Measurements from ENCODE around the gene SPRING1.
"Not testable (repeated sequence)": the region's sequence is repeated elsewhere in the genome, so short reads cannot be mapped to it uniquely, and the experiment has no call there.

Gene SPRING1

DNA sequence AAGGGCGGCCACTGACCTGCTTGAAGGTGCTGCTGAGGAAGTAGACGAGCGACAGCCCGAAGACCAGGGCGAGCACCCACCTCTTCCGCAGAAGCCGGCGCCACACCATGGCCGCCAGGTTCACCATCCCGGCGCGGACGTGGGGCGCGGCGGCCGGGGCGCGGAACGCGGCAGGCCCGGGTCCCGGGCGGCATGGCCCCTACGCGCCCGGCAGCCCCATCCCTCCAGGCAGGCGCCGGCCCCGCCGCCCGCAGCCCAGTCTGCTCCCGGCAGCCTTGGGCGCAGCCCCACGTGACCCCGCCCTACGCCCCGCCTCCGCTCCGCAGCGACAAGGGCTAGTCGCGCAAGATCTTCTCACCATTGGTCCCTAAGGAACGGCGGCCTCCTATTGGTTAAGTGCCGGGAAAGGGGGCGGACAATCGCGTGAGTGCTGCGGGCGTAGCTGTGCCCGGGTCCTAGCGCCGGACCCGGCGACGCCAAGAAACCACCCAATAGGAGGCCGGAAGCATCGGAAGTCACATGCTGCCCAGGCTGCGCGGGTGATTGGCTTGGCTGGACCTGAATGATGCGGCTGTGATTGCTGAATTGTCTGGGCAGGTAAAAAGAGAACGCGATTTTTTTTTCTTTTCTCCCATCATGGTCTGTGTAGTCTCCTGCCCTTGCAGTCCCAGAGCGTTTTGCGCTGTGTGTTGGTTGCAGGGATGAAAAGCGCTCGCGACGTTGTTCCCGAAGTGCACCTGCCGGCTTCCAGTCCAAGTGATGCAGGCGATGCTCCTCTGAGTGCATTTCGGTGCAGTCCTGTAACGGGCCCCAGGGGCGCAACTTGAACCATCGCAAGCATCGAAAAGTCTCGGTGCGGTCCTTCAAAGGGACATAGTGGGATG lies at the start of gene SPRING1, which contains the start of gene RNFT2:
SPRING1 (minus strand) TSS at position 296 of the 884 bp plus-strand sequence; CDS start at position 127, 169 bp downstream.
RNFT2 (plus strand) TSS at position 542 of the 884 bp plus-strand sequence. CDS start 2,183 bp downstream, outside the sequence.
- peak; percentile 90 for FAIRE-seq
- DNase-seq (ENCODE audit: insufficient read length, low spot score), result peak; percentile 99

DNA sequence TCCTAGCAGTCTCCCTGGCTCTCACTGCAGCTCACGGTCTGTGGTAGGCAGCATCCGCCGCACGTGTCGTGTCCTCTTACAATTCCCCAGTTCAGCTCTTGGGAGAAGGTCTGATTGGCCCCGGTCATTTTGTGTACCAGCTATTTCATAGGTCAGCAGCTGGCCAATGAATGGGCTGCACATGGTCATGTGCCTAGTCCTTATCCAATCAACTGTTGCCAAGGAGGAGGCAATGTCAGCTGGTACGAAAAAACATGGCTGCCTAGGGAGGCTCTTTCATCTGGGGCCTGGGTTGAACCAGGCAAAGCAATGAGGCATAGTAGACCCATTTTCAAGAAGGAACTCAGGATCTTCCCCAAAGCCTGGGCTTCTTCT lies 46.4 kb upstream of the SPRING1 start:
- peak; percentile 20 for DNase-seq (ENCODE audit: insufficient read length, low spot score)
- FAIRE-seq, result no peak

- no peak for FAIRE-seq
These were observed 45.8 kb upstream of the SPRING1 start for GRCh38 chr12:116783525-116784237.

DNA sequence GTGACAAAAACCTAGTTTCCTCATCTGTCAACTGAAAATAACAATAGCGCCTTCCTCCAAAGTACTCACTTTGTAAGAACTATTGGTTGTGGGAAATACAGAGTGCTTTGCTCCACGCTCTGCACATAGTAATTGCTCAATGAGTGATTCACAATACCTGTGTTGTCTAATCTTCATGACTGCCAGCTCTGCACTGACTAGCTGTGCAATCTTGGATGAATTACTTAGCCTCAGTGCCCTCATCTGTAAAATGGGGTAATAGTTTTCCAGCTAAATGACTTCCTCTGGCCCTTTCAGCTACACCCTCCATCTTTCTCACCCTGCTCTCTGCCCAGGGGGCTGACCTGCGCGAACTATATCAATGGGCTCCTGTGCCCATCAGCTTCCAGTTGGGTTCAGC lies 43.1 kb upstream of the SPRING1 start:
- DNase-seq (ENCODE audit: insufficient read length, low spot score) (no peak), FAIRE-seq (no peak)

More at GRCh38 chr12:116783525-116784237, 45.8 kb upstream of the SPRING1 start:
- DNase-seq (ENCODE audit: insufficient read length, low spot score), result no peak

DNA sequence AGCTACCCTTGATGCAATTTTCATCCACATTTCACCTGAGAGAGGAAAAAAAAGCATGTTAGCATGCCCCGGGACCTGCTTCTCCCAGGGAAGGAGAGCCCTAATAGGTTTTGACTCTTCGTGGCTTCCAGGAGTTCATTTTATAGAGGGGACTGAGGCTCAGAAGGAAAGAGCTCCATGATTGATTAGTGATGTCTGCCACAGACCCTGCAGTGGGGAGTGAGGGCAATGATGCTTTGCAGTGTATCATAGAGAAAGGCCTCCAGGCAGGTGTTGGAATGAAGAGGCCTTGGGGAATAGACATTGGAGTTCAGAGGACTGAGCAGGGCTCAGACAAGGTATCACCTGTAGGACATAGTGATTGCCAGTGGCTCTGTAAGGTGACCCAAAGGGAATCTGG lies 41.7 kb upstream of the SPRING1 start:
- no peak for DNase-seq (ENCODE audit: insufficient read length, low spot score)
- FAIRE-seq, result no peak

GRCh38 chr12:116777245-116777644 lies 39.4 kb upstream of the SPRING1 start:
- DNase-seq (ENCODE audit: insufficient read length, low spot score) (no peak), FAIRE-seq (no peak)

GRCh38 chr12:116774020-116774419 lies 36.2 kb upstream of the SPRING1 start:
- FAIRE-seq (no peak), DNase-seq (ENCODE audit: insufficient read length, low spot score) (no peak)

DNA sequence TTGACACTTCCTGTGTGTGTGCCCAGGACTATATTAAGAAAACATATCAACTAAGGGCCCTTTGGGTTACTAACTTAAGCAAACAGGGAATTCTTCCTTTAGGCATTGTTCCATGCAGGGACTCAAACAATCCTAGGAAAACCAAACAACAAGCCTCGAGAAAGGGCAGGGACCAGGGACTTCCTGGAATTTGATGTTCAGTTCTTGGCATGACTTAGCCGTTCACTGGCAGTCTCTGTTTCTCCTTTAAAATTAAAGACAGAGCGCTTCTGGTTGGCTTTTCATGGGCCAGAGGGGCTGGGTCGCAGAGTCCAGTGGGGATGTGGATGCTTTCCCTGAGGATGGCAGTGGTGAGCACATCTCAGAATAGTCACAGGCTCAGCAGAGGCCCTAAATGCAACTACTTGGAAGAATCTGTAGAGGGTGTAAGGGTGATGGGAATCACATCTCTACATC lies 35.4 kb upstream of the SPRING1 start:
- FAIRE-seq (no peak), DNase-seq (ENCODE audit: insufficient read length, low spot score) (peak; percentile 28)

GRCh38 chr12:116771651-116772050 lies 33.8 kb upstream of the SPRING1 start:
- no peak for DNase-seq (ENCODE audit: insufficient read length, low spot score)
- FAIRE-seq, result no peak

DNA sequence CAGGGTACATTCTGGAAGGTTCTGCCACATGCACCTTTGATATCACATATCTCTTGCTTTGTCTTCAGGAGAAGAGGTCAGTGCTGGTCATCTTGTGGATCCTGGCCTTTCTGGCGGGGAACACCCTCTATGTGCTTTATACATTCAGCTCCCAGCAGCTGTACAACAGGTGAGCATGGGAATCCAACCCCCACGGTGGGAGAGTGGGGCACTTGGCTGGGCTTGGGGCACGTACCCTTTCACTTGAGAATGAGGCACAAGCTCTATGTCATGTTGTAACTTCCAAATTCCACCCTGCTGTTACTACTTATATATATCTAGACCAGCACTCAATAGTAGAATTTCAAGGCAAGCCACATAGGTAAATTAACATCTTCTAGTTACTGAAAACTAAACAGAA lies 28.9 kb upstream of the SPRING1 start:
- no peak for DNase-seq (ENCODE audit: insufficient read length, low spot score)
- FAIRE-seq, result no peak

DNA sequence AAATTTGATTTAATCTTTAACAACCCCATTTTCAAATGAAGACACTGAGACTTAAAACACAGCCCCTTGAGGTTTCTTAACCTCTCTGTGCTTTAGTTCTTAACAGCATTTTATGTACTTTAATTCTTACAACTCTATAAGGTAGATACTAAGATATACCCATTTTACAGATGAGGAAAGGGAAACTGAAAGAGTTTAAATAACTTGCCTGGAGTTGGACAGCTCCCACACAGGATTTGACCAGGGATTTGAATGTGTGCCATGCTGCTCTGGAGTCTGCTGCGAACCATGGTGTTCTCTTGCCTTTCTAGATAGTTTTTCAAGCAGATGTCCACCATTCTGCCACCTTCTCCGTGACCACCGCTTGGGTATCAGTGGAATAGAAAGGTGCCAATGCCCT lies 28.4 kb upstream of the SPRING1 start:
- no peak for DNase-seq (ENCODE audit: insufficient read length, low spot score)
- no peak for FAIRE-seq

GRCh38 chr12:116765271-116765670 lies 27.4 kb upstream of the SPRING1 start:
- DNase-seq (ENCODE audit: insufficient read length, low spot score), result no peak
- FAIRE-seq, result no peak

GRCh38 chr12:116761499-116761898 lies 23.6 kb upstream of the SPRING1 start:
- DNase-seq (ENCODE audit: insufficient read length, low spot score) (no peak), FAIRE-seq (no peak)

- DNase-seq (ENCODE audit: insufficient read length, low spot score) (no peak), FAIRE-seq (no peak)
These were observed 22.8 kb upstream of the SPRING1 start for GRCh38 chr12:116760622-116761020.

- no peak for FAIRE-seq
These were observed 22.1 kb upstream of the SPRING1 start for GRCh38 chr12:116759783-116760621.

GRCh38 chr12:116754783-116755182 lies 16.9 kb upstream of the SPRING1 start:
- not testable (repeated sequence) for FAIRE-seq; DNase-seq (ENCODE audit: insufficient read length, low spot score)

More at GRCh38 chr12:116759783-116760621, 22.1 kb upstream of the SPRING1 start:
- DNase-seq (ENCODE audit: insufficient read length, low spot score), result no peak

DNA sequence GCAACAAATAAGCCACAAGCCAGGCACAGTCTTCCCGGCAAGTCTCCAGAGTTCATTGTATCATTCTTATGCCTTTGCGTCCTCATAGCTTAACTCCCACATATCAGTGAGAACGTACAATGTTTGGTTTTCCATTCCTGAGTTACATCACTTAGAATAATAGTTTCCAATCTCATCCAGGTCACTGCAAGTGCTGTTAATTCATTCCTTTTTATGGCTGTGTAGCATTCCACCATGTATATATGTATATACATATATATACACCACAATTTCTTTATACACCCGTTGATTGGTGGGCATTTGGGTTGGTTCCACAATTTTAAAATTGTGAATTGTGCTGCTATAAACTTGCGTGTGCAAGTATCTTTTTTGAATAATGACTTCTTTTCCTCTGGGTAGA lies 16.2 kb upstream of the SPRING1 start:
- FAIRE-seq; DNase-seq (ENCODE audit: insufficient read length, low spot score): not testable (repeated sequence)

DNA sequence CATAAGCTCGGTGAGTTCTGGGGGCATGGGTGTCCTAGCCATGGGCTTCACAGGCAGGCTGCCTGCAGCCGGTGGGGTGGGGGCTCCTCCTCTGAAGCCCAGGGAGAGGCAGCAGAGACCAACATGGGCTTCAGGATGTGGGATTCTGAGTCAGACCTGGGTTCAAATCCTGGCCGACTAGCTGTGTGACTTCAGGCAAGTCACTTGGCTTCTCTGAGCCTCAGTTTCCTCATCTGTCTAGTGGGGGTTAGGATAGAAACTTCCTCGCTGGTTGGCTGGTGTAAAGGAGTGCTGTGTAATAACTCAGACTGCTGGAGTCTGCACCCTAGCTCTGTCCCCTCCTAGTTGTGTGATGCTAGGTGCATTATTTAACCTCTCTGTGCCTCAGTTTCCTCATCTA lies 12.4 kb upstream of the SPRING1 start:
- no peak for DNase-seq (ENCODE audit: insufficient read length, low spot score)
- no peak for FAIRE-seq

DNA sequence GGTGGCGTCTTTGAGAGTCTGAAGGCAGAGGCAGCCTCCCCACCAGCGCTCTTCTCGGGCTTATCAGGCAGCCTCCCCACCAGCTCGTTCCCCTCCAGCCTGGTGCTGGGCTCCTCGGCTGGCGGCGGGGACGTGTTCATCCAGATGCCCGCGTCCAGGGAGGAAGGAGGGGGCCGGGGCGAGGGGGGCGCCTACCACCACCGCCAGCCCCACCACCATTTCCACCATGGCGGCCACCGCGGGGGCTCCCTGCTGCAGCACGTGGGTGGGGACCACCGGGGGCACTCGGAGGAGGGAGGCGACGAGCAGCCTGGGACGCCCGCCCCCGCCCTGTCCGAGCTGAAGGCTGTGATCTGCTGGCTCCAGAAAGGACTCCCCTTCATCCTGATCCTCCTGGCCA lies 12.0 kb upstream of the SPRING1 start:
- no peak for FAIRE-seq
- DNase-seq (ENCODE audit: insufficient read length, low spot score), result no peak

- DNase-seq (ENCODE audit: insufficient read length, low spot score) (no peak), FAIRE-seq (no peak)
These were observed 7.7 kb upstream of the SPRING1 start for GRCh38 chr12:116745554-116745953.

DNA sequence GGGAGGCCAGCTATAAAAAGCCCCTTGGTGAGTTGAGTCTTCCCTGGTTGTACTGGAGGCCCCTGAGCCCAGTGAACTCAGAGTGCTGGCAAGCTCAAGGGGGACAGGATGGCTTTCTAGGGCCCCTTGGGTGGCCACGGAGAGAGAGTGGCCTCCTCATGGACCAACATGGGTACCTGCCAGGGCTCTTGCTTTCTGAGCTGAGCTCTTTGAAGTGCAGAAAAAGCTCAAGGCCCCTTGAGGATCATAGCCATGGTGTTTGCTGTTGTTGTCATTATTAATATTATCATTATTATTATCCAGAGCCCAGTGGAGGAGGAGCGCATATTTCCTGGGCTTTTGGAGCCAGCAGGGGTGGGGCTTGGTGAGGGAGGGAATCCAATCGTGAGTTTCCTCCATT lies 6.9 kb upstream of the SPRING1 start:
- DNase-seq (ENCODE audit: insufficient read length, low spot score) (no peak), FAIRE-seq (no peak)
